ENCODE data around the gene RAD51AP2. TPM values are rescaled to one million over a fixed set of nuclear protein-coding genes. Genes with fewer than 3 reads are reported as not detected.

RAD51AP2 gene
- total RNA-seq, 4 donors from 2014 or later = not detected

GRCh38 chr2:17545680-17546613 lies 27.7 kb upstream of the RAD51AP2 start:
- H3K4me1 ChIP-seq = peaks cover 0 to 12% (median 0%) of the 10 kb centered on the region in 4 donors

GRCh38 chr2:17544256-17544655 lies 26.0 kb upstream of the RAD51AP2 start:
- DNase-seq (ENCODE audit: low spot score in 2 of 2) = no peak
- Histone ChIP-seq H3K9me3 (no peaks in the 10 kb centered on the region), H3K27ac (no peak overlapping the region), H3K4me3 (no peak overlapping the region), H3K27me3 (peaks cover 0 to 66% of the 10 kb centered on the region in 2 donors), H3K4me1 (peaks cover 0 to 24% (median 3%) of the 10 kb centered on the region in 4 donors), H3K36me3 (no peaks in the 10 kb centered on the region)
- TF ChIP-seq POLR2A (IDR thresholded peaks at IDR 0.05) (no peak), CTCF (IDR thresholded peaks at IDR 0.05) (no peak), EP300 (IDR thresholded peaks at IDR 0.05) (no peak)
- 86 to 88% methylated on average over 3 of the region's 3 CpGs for WGBS, 2 donors

More at GRCh38 chr2:17545680-17546613, 27.7 kb upstream of the RAD51AP2 start:
- DNase-seq (ENCODE audit: low spot score in 2 of 2) = no peak
- WGBS, 2 donors = 60% methylated on average over 5 of the region's 5 CpGs
- H3K27ac ChIP-seq = no peak overlapping the region
- no peaks in the 10 kb centered on the region for H3K36me3 ChIP-seq
- H3K4me3 ChIP-seq = no peak overlapping the region
- H3K27me3 ChIP-seq = peaks cover 0 to 49% of the 10 kb centered on the region in 2 donors
- H3K9me3 ChIP-seq = no peaks in the 10 kb centered on the region
- TF ChIP-seq EP300 (IDR thresholded peaks at IDR 0.05) (no peak), POLR2A (IDR thresholded peaks at IDR 0.05) (no peak)

GRCh38 chr2:17543848-17544247 lies 25.6 kb upstream of the RAD51AP2 start:
- peaks cover 0 to 66% of the 10 kb centered on the region in 2 donors for H3K27me3 ChIP-seq
- DNase-seq (ENCODE audit: low spot score in 2 of 2) = no peak
- H3K9me3 ChIP-seq = no peaks in the 10 kb centered on the region
- H3K4me3 ChIP-seq = no peak overlapping the region
- no peak overlapping the region for H3K27ac ChIP-seq
- TF ChIP-seq POLR2A (IDR thresholded peaks at IDR 0.05) (no peak), CTCF (IDR thresholded peaks at IDR 0.05) (no peak), EP300 (IDR thresholded peaks at IDR 0.05) (no peak)
- no peaks in the 10 kb centered on the region for H3K36me3 ChIP-seq
- peaks cover 0 to 28% (median 3%) of the 10 kb centered on the region in 4 donors for H3K4me1 ChIP-seq

GRCh38 chr2:17543131-17543660 lies 25.0 kb upstream of the RAD51AP2 start:
- H3K4me3 ChIP-seq = no peak overlapping the region
- no peaks in the 10 kb centered on the region for H3K36me3 ChIP-seq
- H3K4me1 ChIP-seq = peaks cover 0 to 31% (median 3%) of the 10 kb centered on the region in 4 donors
- DNase-seq (ENCODE audit: low spot score in 2 of 2) = no peak
- H3K27ac ChIP-seq = no peak overlapping the region
- 62 to 67% methylated on average over 6 of the region's 6 CpGs for WGBS, 2 donors
- TF ChIP-seq EP300 (IDR thresholded peaks at IDR 0.05) (no peak), CTCF (IDR thresholded peaks at IDR 0.05) (no peak), POLR2A (IDR thresholded peaks at IDR 0.05) (no peak)
- peaks cover 0 to 68% of the 10 kb centered on the region in 2 donors for H3K27me3 ChIP-seq
- H3K9me3 ChIP-seq = no peaks in the 10 kb centered on the region

- no peak overlapping the region for H3K4me3 ChIP-seq
- WGBS, 2 donors = 85 to 91% methylated on average over 2 of the region's 2 CpGs
- H3K27ac ChIP-seq = no peak overlapping the region
- TF ChIP-seq CTCF (IDR thresholded peaks at IDR 0.05) = no peak
- no peak for TF ChIP-seq EP300 (IDR thresholded peaks at IDR 0.05)
- no peak for TF ChIP-seq POLR2A (IDR thresholded peaks at IDR 0.05)
- H3K9me3 ChIP-seq = no peaks in the 10 kb centered on the region
- H3K27me3 ChIP-seq = peaks cover 0 to 70% of the 10 kb centered on the region in 2 donors
- DNase-seq (ENCODE audit: low spot score in 2 of 2) = no peak
- peaks cover 0 to 36% (median 3%) of the 10 kb centered on the region in 4 donors for H3K4me1 ChIP-seq
- H3K36me3 ChIP-seq = no peaks in the 10 kb centered on the region
Observed at GRCh38 chr2:17542471-17542870, 24.2 kb upstream of the RAD51AP2 start.
